NCI-H345 (cell line): ENCODE data around the gene MAGI2.

ENCODE experiments used
- DNase-seq: peaks from one replicate; lab custom pipeline; 2025; lab: John Stamatoyannopoulos, UW

The MAGI2 gene

DNA sequence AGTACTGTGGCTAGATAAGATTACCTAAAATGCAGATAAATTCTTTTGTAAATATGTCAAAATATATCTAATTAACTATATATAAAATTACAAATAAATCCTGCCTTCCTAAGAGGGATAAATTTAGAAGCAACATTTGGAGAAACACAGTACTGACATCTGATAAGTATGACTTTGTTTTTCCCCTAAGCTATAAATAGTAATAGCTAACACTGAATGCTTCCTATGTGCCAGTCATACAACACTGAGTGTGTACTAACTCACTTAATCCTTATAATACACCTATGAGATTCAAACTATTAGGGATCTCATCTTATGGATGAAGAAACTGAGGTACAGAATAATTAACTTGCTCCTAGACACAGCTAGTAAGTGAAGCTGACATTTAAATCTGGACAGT, 733.4 kb downstream of the MAGI2 start:
- DNase-seq: no peak

DNA sequence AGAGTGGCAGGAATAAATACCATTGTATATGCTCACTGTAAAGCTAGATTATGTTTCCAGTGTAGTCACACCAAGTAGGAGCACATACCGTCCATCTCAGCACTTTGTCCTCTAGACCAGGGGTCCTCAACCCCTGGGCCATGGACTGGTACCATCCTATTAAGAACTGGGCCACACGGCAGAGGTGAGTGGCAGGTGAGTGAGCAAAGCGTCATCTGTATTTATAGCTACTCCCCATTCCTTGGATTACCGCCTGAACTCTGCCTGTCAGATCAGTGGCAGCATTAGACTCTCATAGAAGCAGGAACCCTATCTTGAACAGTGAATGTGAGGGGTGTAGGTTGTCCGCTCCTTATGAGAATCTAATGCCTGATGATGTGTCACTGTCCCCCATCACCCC, 735.3 kb downstream of the MAGI2 start:
- no peak for DNase-seq

GRCh38 chr7:78716876-78717275, 736.6 kb downstream of the MAGI2 start:
- DNase-seq: no peak

DNA sequence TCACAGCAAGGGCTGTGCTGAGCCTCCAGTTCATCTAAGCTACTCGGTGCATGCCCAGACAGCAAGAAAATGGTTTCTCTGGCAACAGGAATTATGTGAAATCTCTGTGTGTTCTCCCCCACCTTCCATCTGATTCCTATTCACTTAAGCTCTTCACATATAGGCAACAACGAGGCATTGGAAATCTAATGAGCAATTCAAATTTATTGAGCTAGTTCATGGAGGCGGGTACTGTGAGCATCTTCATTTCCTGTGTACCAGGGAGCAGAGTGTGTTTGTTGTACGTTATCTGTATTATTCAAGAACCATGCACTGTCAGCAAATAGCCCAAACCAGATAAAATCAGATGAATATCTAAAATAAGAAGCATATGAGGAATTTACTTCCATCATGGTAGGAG, 739.1 kb downstream of the MAGI2 start:
- no peak for DNase-seq

- DNase-seq: no peak
Measured at GRCh38 chr7:78712111-78712510, 741.4 kb downstream of the MAGI2 start.

DNA sequence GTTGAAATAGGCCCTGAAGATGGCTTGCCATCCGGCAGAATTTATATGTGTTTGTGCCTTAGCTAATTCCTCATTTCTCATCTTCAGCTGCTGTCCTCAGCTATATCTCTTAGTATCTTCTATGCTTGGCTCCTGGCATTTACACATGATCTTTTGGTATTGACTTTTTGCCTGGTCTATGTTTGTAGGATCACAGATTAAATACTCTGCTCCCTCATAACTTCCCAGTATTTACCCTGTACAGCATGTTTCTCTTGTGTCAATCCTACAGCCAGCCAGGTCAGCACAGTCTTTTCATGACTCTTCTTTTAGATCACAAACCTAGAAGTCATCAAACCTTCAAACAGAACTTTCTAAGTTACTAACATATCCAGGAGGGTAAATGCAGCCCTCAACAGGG, 743.8 kb downstream of the MAGI2 start:
- DNase-seq: no peak

- DNase-seq: no peak
Measured at GRCh38 chr7:78704504-78704903, 749.0 kb downstream of the MAGI2 start.

GRCh38 chr7:78703391-78703790, 750.1 kb downstream of the MAGI2 start:
- no peak for DNase-seq

- DNase-seq: no peak
Measured at GRCh38 chr7:78702770-78703169, 750.7 kb downstream of the MAGI2 start.

GRCh38 chr7:78695826-78696225, 757.6 kb downstream of the MAGI2 start:
- no peak for DNase-seq

DNA sequence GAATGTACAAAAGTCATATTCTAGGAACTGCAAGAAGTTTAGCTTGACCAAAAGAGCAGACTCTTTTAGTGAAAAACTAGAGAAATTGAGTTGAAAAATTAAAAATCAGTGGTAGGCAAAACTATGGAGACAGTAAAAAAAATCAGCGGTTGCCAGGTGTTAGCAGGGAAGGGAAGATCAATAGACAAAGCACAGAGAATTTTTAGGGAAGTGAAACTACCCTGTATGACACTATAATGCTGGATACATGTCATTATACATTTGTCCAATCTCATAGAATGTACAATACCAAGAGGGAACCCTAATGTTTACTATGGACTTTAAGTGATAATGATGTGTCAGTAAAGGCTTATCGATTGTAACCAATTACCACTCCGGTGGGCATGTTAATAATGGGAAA, 761.9 kb downstream of the MAGI2 start:
- no peak for DNase-seq

GRCh38 chr7:78690174-78690573, 763.3 kb downstream of the MAGI2 start:
- DNase-seq: no peak

GRCh38 chr7:78688376-78688775, 765.1 kb downstream of the MAGI2 start:
- DNase-seq: no peak

GRCh38 chr7:78686189-78686588, 767.3 kb downstream of the MAGI2 start:
- DNase-seq: no peak

DNA sequence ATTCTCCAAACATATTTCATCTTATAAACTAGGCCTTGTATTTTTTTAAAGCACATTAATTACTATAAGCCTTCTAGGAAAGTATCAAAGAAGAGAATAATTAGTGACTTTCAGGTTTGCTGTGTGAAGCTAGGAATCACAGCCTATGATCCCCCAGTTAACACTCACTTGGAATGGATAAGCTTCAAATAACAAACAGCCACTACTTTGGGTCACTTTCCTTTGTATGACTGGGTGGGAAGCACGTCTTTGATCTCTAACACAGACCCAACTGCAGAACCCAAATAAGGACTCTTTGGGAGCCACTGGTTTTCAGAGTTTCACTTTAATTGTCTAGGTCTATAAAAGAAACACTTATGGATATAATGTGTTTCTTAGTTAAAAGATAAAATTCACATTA, 769.3 kb downstream of the MAGI2 start:
- no peak for DNase-seq

GRCh38 chr7:78683566-78683965, 769.9 kb downstream of the MAGI2 start:
- DNase-seq: no peak

- DNase-seq: no peak
Measured at GRCh38 chr7:78679112-78679876, 774.2 kb downstream of the MAGI2 start.

DNA sequence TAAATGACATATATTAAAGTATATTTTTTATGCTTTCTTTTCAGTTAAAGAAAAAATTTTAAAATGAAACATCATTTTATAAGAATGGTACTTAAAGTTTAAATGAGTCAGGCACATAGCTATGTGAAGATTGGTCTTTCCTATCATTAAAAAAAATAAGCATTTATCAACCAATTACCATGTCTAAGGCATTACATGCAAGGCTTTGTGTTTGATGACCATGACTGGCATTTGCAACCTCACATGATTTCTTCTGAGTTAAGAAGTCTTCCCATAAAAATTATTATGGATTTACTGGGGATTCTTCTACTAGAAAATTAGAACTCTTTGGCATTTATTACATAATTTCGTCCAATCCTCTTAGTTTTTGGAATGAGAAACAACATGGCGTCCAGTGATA, 776.1 kb downstream of the MAGI2 start:
- no peak for DNase-seq

GRCh38 chr7:78675511-78675910, 778.0 kb downstream of the MAGI2 start:
- no peak for DNase-seq

GRCh38 chr7:78673272-78673671, 780.2 kb downstream of the MAGI2 start:
- no peak for DNase-seq

GRCh38 chr7:78662939-78663338, 790.5 kb downstream of the MAGI2 start:
- DNase-seq: no peak

DNA sequence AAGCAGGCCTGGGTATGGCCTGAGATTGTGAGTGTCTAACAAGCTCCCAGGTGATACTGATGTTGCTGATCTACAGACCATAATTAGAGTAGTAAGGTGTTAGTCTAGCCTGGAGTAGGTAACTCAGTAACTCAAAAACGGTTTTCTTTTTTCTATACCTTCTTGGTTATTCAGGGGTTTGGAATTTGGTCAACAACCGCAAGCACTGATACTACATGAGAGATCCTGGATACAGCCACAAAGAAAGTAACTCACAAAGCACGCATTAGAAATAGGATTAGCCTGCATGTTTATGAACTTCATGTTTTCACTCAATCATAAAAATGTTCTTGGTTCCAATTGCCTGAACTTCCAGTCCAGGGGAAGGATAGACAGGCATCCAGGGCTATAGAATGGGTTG, 803.5 kb downstream of the MAGI2 start:
- DNase-seq: no peak

DNA sequence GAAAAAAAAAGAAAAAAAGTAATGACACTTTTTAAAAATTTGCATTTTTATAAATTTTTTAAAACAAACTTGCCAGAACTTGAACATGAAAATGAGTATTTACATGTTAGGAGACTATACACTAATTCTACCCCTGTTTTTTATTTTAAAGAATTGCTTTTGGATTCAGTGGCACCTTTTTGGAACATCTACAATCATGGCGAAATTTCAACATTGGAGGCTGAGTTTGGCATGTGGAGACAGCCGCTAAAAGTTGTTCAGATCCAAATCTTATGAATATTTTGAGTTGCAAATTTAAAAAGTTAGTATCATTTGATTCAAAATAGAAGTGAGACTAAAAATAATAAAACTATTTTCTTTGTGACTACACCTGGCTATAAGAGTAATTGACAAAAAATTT, 804.2 kb downstream of the MAGI2 start:
- DNase-seq: no peak

- no peak for DNase-seq
Measured at GRCh38 chr7:78642751-78643150, 810.7 kb downstream of the MAGI2 start.
